WTC11 (cell line): ENCODE measurements around the gene COL5A1. TPM values are rescaled to one million over a fixed set of nuclear protein-coding genes. Genes with fewer than 3 reads are reported as not detected.

Source experiments
- ATAC-seq: fragments of 200-7000 bp; cut with Tn5 transposase; 2 replicates; pipeline ENCODE4 v1.10.0; 2021; ENCODE audit warnings: mild to moderate bottlenecking, moderate library complexity
- CTCF ChIA-PET: fragments of 300-600 bp; sonication (Branson Sonifier 250); formaldehyde crosslinking; loops from one replicate; lab custom pipeline; 2021; ENCODE audit warnings: antibody characterized with exemption; lab: Charles Lee
- POLR2A ChIA-PET: fragments of 350-600 bp; sonication (Branson Sonifier 250); formaldehyde crosslinking; loops from one replicate; lab custom pipeline; 2021; ENCODE audit warnings: antibody characterized with exemption; lab: Charles Lee
- DNase-seq: peaks from one replicate; pipeline ENCODE4 v3.0.0; 2021; ENCODE audit warnings: low spot score
- H3K27ac Mint-ChIP-seq: 2 replicates; pipeline ENCODE4 v1.8.0; 2021; ENCODE audit warnings: mixed read lengths
- H3K27me3 Mint-ChIP-seq: 2 replicates; pipeline ENCODE4 v1.8.0; 2021; ENCODE audit warnings: low read depth, mild to moderate bottlenecking, moderate library complexity, mixed read lengths
- H3K36me3 Mint-ChIP-seq: 2 replicates; pipeline ENCODE4 v1.8.0; 2021; ENCODE audit warnings: mixed read lengths
- H3K4me1 Mint-ChIP-seq: 2 replicates; pipeline ENCODE4 v1.8.0; 2022; ENCODE audit warnings: mixed read lengths
- H3K4me3 Mint-ChIP-seq: 2 replicates; pipeline ENCODE4 v1.8.0; 2021; ENCODE audit warnings: mild to moderate bottlenecking, moderate library complexity, mixed read lengths
- H3K9me3 Mint-ChIP-seq: 2 replicates; pipeline ENCODE4 v1.8.0; 2021; ENCODE audit warnings: mixed read lengths
- ATF2 ChIP-seq: sonication (generic); formaldehyde crosslinking; IDR thresholded peaks from 2 replicates; pipeline ENCODE4 v1.8.1; 2022; ENCODE audit warnings: low read depth, missing genetic modification reagents, borderline replicate concordance
- GRHL2 ChIP-seq: fragments of 250-450 bp; sonication (Bioruptor Pico); IDR thresholded peaks from 2 replicates; pipeline ENCODE4 v1.8.0; 2022; ENCODE audit warnings: mild to moderate bottlenecking, moderate library complexity; ENCODE audit not compliant: insufficient replicate concordance, severe bottlenecking
- IRF2 ChIP-seq: sonication (generic); formaldehyde crosslinking; IDR thresholded peaks from 2 replicates; pipeline ENCODE4 v1.8.0; 2022; ENCODE audit warnings: low read depth, missing genetic modification reagents, borderline replicate concordance
- JUN ChIP-seq: sonication (generic); formaldehyde crosslinking; IDR thresholded peaks from 2 replicates; pipeline ENCODE4 v1.8.0; 2023; ENCODE audit warnings: mild to moderate bottlenecking, missing genetic modification reagents
- KAT7 ChIP-seq: sonication (generic); formaldehyde crosslinking; IDR thresholded peaks from 2 replicates; pipeline ENCODE4 v1.8.1; 2023; ENCODE audit warnings: missing genetic modification reagents, mild to moderate bottlenecking, borderline replicate concordance
- MYBL2 ChIP-seq: sonication (generic); formaldehyde crosslinking; IDR thresholded peaks from 2 replicates; pipeline ENCODE4 v1.8.1; 2023; ENCODE audit warnings: mild to moderate bottlenecking, moderate library complexity, missing genetic modification reagents
- PRRX2 ChIP-seq: fragments of 250-450 bp; sonication (Bioruptor Pico); IDR thresholded peaks from 2 replicates; pipeline ENCODE4 v1.8.0; 2021; ENCODE audit warnings: mild to moderate bottlenecking
- SMAD4 ChIP-seq: sonication (generic); formaldehyde crosslinking; IDR thresholded peaks from 2 replicates; pipeline ENCODE4 v1.8.0; 2022; ENCODE audit warnings: mild to moderate bottlenecking, missing genetic modification reagents
- ZNF232 ChIP-seq: sonication (generic); formaldehyde crosslinking; IDR thresholded peaks from 2 replicates; pipeline ENCODE4 v1.8.0; 2022; ENCODE audit warnings: mild to moderate bottlenecking, missing genetic modification reagents
- ZNF317 ChIP-seq: sonication (generic); formaldehyde crosslinking; IDR thresholded peaks from 2 replicates; pipeline ENCODE4 v1.8.1; 2023; ENCODE audit warnings: low read depth, mild to moderate bottlenecking, moderate library complexity, missing genetic modification reagents, borderline replicate concordance
- total RNA-seq: library from RNA; stranded (reverse); gene quantifications from 3 replicates; pipeline ENCODE4 v1.2.3, GENCODE V29; 2021
- TF ChIP-seq, protein P1 (sequence below): sonication (generic); formaldehyde crosslinking; conservative IDR thresholded peaks from 2 replicates; pipeline ENCODE4 v1.8.1; 2023; ENCODE audit warnings: mild to moderate bottlenecking, low read depth, missing genetic modification reagents, moderate library complexity
- TF ChIP-seq, protein P2 (sequence below): sonication (generic); formaldehyde crosslinking; IDR thresholded peaks from 2 replicates; pipeline ENCODE4 v1.8.0; 2023; ENCODE audit warnings: mild to moderate bottlenecking, missing genetic modification reagents
- TF ChIP-seq, protein P3 (sequence below): fragments of 250-450 bp; sonication (Bioruptor Pico); IDR thresholded peaks from 2 replicates; pipeline ENCODE4 v2.1.2; 2022; ENCODE audit warnings: mild to moderate bottlenecking, moderate library complexity
- TF ChIP-seq, protein P4 (sequence below): fragments of 250-450 bp; sonication (Bioruptor Pico); IDR thresholded peaks from 2 replicates; pipeline ENCODE4 v1.9.0; 2021; ENCODE audit warnings: mild to moderate bottlenecking, borderline replicate concordance

The COL5A1 gene
- total RNA-seq, 1 experiment from 2014 or later = 13.5 TPM

DNA sequence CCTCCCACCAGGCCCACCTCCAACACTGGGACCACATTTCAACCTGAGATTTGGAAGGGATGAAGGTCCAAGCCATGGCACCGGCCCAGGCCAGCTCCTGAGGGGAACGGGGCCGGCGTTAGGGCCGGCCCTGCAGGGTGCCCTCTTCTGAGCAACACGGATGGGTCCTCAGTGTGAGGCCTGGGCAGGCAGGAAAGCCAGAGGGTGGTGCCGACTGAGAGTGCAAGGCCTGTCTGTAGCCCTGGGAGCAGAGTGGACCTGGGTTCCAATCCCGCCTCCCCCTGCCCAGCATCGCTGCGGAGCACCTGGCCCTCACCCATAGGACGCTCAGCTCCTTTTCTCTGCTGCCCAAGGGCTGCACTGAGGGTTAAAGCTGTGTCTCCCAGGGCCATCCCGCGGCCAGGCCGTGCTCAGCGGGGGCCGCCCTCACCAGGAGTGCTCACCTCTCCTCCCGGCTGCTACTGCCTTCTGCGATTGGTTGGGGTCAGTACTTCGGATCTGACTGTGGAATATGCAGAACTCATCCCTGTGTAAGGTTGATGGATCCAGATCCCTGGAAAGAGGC is 194.9 kb downstream of the COL5A1 start:
- no peaks in the 10 kb centered on the region for H3K9me3 Mint-ChIP-seq
- no peak for ATAC-seq
- ChIA-PET CTCF (interaction anchor here (0.5 to 1.9 kb wide), 2 partner anchors 54 to 57 kb away, joined by 3 to 6 read pairs; no protein-coding TSS in a partner anchor), POLR2A (no interaction called here)
- no peaks in the 10 kb centered on the region for H3K36me3 Mint-ChIP-seq
- no peaks in the 10 kb centered on the region for H3K27me3 Mint-ChIP-seq
- H3K4me1 Mint-ChIP-seq = no peaks in the 10 kb centered on the region
- H3K4me3 Mint-ChIP-seq = no peak overlapping the region
- no peak for DNase-seq
- no peak overlapping the region; the same call in 1 of the 2 replicates for H3K27ac Mint-ChIP-seq
- TF ChIP-seq SMAD4 (CRISPR knock-in tag) (no peak), IRF2 (CRISPR knock-in tag) (no peak), ATF2 (CRISPR knock-in tag) (no peak), PRRX2 (CRISPR knock-in tag) (no peak), JUN (CRISPR knock-in tag) (no peak), ZNF317 (CRISPR knock-in tag) (no peak)
- TF ChIP-seq, protein P1, sequence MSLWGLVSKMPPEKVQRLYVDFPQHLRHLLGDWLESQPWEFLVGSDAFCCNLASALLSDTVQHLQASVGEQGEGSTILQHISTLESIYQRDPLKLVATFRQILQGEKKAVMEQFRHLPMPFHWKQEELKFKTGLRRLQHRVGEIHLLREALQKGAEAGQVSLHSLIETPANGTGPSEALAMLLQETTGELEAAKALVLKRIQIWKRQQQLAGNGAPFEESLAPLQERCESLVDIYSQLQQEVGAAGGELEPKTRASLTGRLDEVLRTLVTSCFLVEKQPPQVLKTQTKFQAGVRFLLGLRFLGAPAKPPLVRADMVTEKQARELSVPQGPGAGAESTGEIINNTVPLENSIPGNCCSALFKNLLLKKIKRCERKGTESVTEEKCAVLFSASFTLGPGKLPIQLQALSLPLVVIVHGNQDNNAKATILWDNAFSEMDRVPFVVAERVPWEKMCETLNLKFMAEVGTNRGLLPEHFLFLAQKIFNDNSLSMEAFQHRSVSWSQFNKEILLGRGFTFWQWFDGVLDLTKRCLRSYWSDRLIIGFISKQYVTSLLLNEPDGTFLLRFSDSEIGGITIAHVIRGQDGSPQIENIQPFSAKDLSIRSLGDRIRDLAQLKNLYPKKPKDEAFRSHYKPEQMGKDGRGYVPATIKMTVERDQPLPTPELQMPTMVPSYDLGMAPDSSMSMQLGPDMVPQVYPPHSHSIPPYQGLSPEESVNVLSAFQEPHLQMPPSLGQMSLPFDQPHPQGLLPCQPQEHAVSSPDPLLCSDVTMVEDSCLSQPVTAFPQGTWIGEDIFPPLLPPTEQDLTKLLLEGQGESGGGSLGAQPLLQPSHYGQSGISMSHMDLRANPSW = no peak
- TF ChIP-seq, all 79 proteins: peak for 0

GRCh38 chr9:134837529-134837928 is 195.9 kb downstream of the COL5A1 start:
- no peak for TF ChIP-seq JUN (CRISPR knock-in tag)
- TF ChIP-seq, protein P2, sequence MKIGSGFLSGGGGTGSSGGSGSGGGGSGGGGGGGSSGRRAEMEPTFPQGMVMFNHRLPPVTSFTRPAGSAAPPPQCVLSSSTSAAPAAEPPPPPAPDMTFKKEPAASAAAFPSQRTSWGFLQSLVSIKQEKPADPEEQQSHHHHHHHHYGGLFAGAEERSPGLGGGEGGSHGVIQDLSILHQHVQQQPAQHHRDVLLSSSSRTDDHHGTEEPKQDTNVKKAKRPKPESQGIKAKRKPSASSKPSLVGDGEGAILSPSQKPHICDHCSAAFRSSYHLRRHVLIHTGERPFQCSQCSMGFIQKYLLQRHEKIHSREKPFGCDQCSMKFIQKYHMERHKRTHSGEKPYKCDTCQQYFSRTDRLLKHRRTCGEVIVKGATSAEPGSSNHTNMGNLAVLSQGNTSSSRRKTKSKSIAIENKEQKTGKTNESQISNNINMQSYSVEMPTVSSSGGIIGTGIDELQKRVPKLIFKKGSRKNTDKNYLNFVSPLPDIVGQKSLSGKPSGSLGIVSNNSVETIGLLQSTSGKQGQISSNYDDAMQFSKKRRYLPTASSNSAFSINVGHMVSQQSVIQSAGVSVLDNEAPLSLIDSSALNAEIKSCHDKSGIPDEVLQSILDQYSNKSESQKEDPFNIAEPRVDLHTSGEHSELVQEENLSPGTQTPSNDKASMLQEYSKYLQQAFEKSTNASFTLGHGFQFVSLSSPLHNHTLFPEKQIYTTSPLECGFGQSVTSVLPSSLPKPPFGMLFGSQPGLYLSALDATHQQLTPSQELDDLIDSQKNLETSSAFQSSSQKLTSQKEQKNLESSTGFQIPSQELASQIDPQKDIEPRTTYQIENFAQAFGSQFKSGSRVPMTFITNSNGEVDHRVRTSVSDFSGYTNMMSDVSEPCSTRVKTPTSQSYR (CRISPR knock-in tag) = no peak
- TF ChIP-seq MYBL2 (CRISPR knock-in tag) = no peak
- TF ChIP-seq, protein P3, sequence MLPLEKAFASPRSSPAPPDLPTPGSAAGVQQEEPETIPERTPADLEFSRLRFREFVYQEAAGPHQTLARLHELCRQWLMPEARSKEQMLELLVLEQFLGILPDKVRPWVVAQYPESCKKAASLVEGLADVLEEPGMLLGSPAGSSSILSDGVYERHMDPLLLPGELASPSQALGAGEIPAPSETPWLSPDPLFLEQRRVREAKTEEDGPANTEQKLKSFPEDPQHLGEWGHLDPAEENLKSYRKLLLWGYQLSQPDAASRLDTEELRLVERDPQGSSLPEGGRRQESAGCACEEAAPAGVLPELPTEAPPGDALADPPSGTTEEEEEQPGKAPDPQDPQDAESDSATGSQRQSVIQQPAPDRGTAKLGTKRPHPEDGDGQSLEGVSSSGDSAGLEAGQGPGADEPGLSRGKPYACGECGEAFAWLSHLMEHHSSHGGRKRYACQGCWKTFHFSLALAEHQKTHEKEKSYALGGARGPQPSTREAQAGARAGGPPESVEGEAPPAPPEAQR = no peak

DNA sequence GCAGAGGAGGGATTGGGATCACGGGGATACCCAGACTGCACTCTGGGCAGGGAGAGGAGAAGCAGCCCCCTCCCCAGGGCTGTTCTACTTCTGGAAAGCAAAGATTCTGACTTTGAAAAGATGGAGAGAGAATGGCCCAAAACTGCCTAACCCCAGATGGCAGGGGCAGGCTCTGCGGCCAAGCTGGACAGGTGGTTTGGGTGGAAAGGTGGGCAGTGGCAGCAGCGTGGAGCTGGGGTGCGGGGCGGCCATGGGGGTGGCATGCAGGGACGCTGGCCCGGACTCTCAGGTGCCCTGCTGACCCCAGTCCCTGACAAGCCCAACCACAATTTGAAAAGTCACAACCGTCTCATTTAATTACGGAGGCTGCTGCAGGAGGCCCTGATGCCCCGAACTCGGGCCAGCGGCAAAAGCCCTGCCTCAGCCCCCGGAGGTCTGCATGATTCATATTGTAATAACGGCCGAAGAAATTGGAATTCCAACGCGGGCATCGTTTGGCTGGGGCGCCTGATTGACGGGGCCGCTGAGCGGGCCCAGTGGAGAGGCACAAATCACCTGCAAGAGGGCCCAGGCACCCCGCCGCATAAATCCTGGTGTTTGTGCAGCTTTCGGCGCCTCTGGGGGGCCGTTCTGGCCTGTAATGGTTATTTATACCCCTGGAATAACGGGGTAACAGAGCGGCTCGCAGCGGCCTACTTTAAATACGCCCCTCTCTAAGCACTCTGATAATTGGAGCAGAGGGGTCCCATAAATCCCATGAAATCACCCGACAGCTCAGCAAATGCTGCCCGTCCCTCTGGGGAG is 197.2 kb downstream of the COL5A1 start:
- Mint-ChIP-seq H3K27ac (no peak overlapping the region), H3K9me3 (no peaks in the 10 kb centered on the region), H3K4me1 (no peaks in the 10 kb centered on the region), H3K27me3 (no peaks in the 10 kb centered on the region), H3K4me3 (no peak overlapping the region), H3K36me3 (no peaks in the 10 kb centered on the region)
- DNase-seq (no peak), ATAC-seq (no peak)
- ChIA-PET CTCF (interaction anchor here (0.6 to 2.4 kb wide), 15 partner anchors 9 to 380 kb away, joined by 3 to 12 read pairs (median 4); no protein-coding TSS in a partner anchor), POLR2A (no interaction called here)
- TF ChIP-seq PRRX2 (CRISPR knock-in tag) (no peak), ZNF232 (CRISPR knock-in tag) (no peak), GRHL2 (CRISPR knock-in tag) (no peak), KAT7 (CRISPR knock-in tag) (no peak)
- TF ChIP-seq, protein P4, sequence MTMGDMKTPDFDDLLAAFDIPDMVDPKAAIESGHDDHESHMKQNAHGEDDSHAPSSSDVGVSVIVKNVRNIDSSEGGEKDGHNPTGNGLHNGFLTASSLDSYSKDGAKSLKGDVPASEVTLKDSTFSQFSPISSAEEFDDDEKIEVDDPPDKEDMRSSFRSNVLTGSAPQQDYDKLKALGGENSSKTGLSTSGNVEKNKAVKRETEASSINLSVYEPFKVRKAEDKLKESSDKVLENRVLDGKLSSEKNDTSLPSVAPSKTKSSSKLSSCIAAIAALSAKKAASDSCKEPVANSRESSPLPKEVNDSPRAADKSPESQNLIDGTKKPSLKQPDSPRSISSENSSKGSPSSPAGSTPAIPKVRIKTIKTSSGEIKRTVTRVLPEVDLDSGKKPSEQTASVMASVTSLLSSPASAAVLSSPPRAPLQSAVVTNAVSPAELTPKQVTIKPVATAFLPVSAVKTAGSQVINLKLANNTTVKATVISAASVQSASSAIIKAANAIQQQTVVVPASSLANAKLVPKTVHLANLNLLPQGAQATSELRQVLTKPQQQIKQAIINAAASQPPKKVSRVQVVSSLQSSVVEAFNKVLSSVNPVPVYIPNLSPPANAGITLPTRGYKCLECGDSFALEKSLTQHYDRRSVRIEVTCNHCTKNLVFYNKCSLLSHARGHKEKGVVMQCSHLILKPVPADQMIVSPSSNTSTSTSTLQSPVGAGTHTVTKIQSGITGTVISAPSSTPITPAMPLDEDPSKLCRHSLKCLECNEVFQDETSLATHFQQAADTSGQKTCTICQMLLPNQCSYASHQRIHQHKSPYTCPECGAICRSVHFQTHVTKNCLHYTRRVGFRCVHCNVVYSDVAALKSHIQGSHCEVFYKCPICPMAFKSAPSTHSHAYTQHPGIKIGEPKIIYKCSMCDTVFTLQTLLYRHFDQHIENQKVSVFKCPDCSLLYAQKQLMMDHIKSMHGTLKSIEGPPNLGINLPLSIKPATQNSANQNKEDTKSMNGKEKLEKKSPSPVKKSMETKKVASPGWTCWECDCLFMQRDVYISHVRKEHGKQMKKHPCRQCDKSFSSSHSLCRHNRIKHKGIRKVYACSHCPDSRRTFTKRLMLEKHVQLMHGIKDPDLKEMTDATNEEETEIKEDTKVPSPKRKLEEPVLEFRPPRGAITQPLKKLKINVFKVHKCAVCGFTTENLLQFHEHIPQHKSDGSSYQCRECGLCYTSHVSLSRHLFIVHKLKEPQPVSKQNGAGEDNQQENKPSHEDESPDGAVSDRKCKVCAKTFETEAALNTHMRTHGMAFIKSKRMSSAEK (CRISPR knock-in tag) = no peak
- TF ChIP-seq, protein P3 = no peak

More at GRCh38 chr9:134837529-134837928, 195.9 kb downstream of the COL5A1 start:
- CTCF ChIA-PET = no interaction called here
- no peaks in the 10 kb centered on the region for H3K4me1 Mint-ChIP-seq
- ATAC-seq (no peak), DNase-seq (no peak)
- POLR2A ChIA-PET = no interaction called here
- no peaks in the 10 kb centered on the region for H3K27me3 Mint-ChIP-seq
- H3K36me3 Mint-ChIP-seq = no peaks in the 10 kb centered on the region
- H3K9me3 Mint-ChIP-seq = no peaks in the 10 kb centered on the region
- H3K4me3 Mint-ChIP-seq = no peak overlapping the region
- H3K27ac Mint-ChIP-seq = no peak overlapping the region
